GM12878 (cell line): Measurements from ENCODE around the gene LTA. TPM values are rescaled to one million over a fixed set of nuclear protein-coding genes. Genes with fewer than 3 reads are reported as not detected.

Source experiments
- ATAC-seq: fragments of 200-7000 bp; cut with Tn5 transposase; 3 replicates; pipeline ENCODE4 v1.9.1; 2020; ENCODE audit warnings: mild to moderate bottlenecking, moderate library complexity
- BruUV-seq: library from RNA; stranded (reverse); fragments of 400-500 nt; replicated peaks from 2 replicates; lab custom pipeline; 2021; lab: Mats Ljungman, UMichigan
- CTCF ChIA-PET: fragments of 300-600 bp; sonication (Branson Sonifier 250); formaldehyde crosslinking; extraction: SDS; loops from one replicate; lab custom pipeline; 2021; ENCODE audit warnings: inconsistent platforms; lab: Yijun Ruan, JAX
- POLR2A ChIA-PET: fragments of 350-600 bp; formaldehyde crosslinking; extraction: SDS; loops from one replicate; lab custom pipeline; 2021; ENCODE audit warnings: inconsistent platforms; lab: Charles Lee
- RAD21 ChIA-PET: fragments of 300-600 bp; sonication (Branson Sonifier 250); formaldehyde crosslinking; loops from one replicate; lab custom pipeline; 2023; ENCODE audit warnings: antibody characterized with exemption; ENCODE audit not compliant: unreplicated experiment; lab: Charles Lee
- SMC1A ChIA-PET: fragments of 300-600 bp; sonication (Branson Sonifier 250); formaldehyde crosslinking; loops from one replicate; lab custom pipeline; 2023; ENCODE audit not compliant: unreplicated experiment, uncharacterized antibody; lab: Charles Lee
- DNase-seq: peaks from one replicate; pipeline ENCODE4 v3.0.0-alpha.2; 2011; ENCODE audit warnings: low read depth, low spot score
- FAIRE-seq: peaks from 3 replicates; lab custom pipeline; 2011; peaks lifted over from hg19 to GRCh38; lab: Jason Lieb, UNC
- H2AFZ ChIP-seq: 2 replicates; pipeline ENCODE4 v1.6.0; 2011; ENCODE audit warnings: low read depth, low read length, control low read depth; ENCODE audit not compliant: control insufficient read depth
- H3K27ac ChIP-seq: 2 replicates; pipeline ENCODE4 v1.5.1; 2011; ENCODE audit warnings: control low read depth; ENCODE audit not compliant: control insufficient read depth, insufficient read depth
- H3K27me3 ChIP-seq, 2 experiments: replicated peaks in 1 of 2; 2 replicates each; pipeline versions ENCODE4 v1.6.0 to v1.6.1; 2011; ENCODE audit warnings: low read length in 1 of 2; ENCODE audit not compliant: control insufficient read depth in 2 of 2, insufficient read depth in 2 of 2
- H3K36me3 ChIP-seq, 2 experiments: 2 replicates each; pipeline ENCODE4 v1.5.1; 2011; ENCODE audit warnings: low read length in 1 of 2; ENCODE audit not compliant: control insufficient read depth in 2 of 2, insufficient read depth in 2 of 2
- H3K4me1 ChIP-seq: 2 replicates; pipeline ENCODE4 v1.6.1; 2011; ENCODE audit warnings: mild to moderate bottlenecking, low read length, moderate library complexity, mixed read lengths; ENCODE audit not compliant: control insufficient read depth, insufficient read depth
- H3K4me2 ChIP-seq: 2 replicates; pipeline ENCODE4 v1.6.0; 2011; ENCODE audit warnings: control low read depth; ENCODE audit not compliant: control insufficient read depth, insufficient read depth
- H3K4me3 ChIP-seq: fragments of 200-600 bp; sonication (generic); 2 replicates; pipeline ENCODE4 v1.5.1; 2016
- H3K79me2 ChIP-seq: 2 replicates; pipeline ENCODE4 v1.6.0; 2011; ENCODE audit warnings: low read length; ENCODE audit not compliant: control insufficient read depth, insufficient read depth
- H3K9ac ChIP-seq: 2 replicates; pipeline ENCODE4 v1.8.0; 2011; ENCODE audit warnings: low read length, control low read depth, mixed read lengths; ENCODE audit not compliant: control insufficient read depth, insufficient read depth
- H3K9me3 ChIP-seq: replicated peaks from 3 replicates; pipeline ENCODE4 v1.5.1; 2011; ENCODE audit warnings: mild to moderate bottlenecking, low read length; ENCODE audit not compliant: control insufficient read depth, insufficient read depth
- H4K20me1 ChIP-seq: 2 replicates; pipeline ENCODE4 v1.6.0; 2011; ENCODE audit not compliant: control insufficient read depth, insufficient read depth
- CHD4 ChIP-seq: fragments of 200-600 bp; sonication (generic); IDR thresholded peaks from 2 replicates; pipeline ENCODE4 v1.6.1; 2016; ENCODE audit warnings: mild to moderate bottlenecking
- ELK1 ChIP-seq: IDR thresholded peaks from 2 replicates; pipeline ENCODE4 v1.6.1; 2012; ENCODE audit warnings: low read depth, low read length, improper control_type of control experiment
- MTA3 ChIP-seq: IDR thresholded peaks from 2 replicates; pipeline ENCODE4 v1.6.1; 2012; ENCODE audit warnings: low read length, inconsistent platforms, borderline replicate concordance
- MYC ChIP-seq: IDR thresholded peaks from 2 replicates; pipeline ENCODE4 v1.6.1; 2011; ENCODE audit warnings: mild to moderate bottlenecking, low read length, moderate library complexity, inconsistent platforms; ENCODE audit not compliant: insufficient read depth, insufficient replicate concordance, insufficient read length, severe bottlenecking
- NFYA ChIP-seq: IDR thresholded peaks from 2 replicates; pipeline ENCODE4 v1.6.1; 2011; ENCODE audit warnings: low read depth, mild to moderate bottlenecking, low read length, improper control_type of control experiment, borderline replicate concordance
- NFYB ChIP-seq: IDR thresholded peaks from 2 replicates; pipeline ENCODE4 v1.6.1; 2011; ENCODE audit warnings: low read depth, mild to moderate bottlenecking, low read length, improper control_type of control experiment, moderate library complexity; ENCODE audit not compliant: insufficient read depth
- SREBF2 ChIP-seq: IDR thresholded peaks from 2 replicates; pipeline ENCODE4 v1.6.1; 2012; ENCODE audit warnings: mild to moderate bottlenecking, low read length
- SUZ12 ChIP-seq: fragments of 200-600 bp; sonication (generic); IDR thresholded peaks from one replicate; pipeline ENCODE4 v1.6.1; 2018; ENCODE audit warnings: antibody characterized with exemption, mild to moderate bottlenecking; ENCODE audit not compliant: unreplicated experiment
- ZBED1 ChIP-seq: IDR thresholded peaks from 2 replicates; pipeline ENCODE4 v1.6.1; 2016; ENCODE audit warnings: borderline replicate concordance
- ZNF274 ChIP-seq: IDR thresholded peaks from one replicate; pipeline ENCODE4 v1.8.0; 2011; ENCODE audit not compliant: insufficient read length, insufficient read depth
- ZNF687 ChIP-seq: fragments of 450-650 bp; IDR thresholded peaks from 2 replicates; pipeline ENCODE4 v1.6.1; 2017; ENCODE audit warnings: mild to moderate bottlenecking, moderate library complexity
- WGBS: methylation state at CpG from one replicate; pipeline ENCODE4 v1.1.6; 2016; ENCODE audit warnings: low lambda C conversion rate; ENCODE audit not compliant: insufficient replicate concordance, insufficient coverage; ENCODE audit errors: missing lambda C conversion rate; 5-methylcytosine and 5-hydroxymethylcytosine counted together
- in situ Hi-C: fragments of 300-500 bp; cut with MboI; formaldehyde crosslinking; loops from 9 replicates; pipeline ENCODE4 v1.14.3; 2018; ENCODE audit warnings: mixed read lengths
- intact Hi-C: fragments of 100-400 bp; cut with micrococcal nuclease; formaldehyde crosslinking; loops from one replicate; pipeline ENCODE4 v1.14.2; 2022; ENCODE audit not compliant: unreplicated experiment
- polyA plus RNA-seq, 11 experiments: library from polyadenylated mRNA; depleted of rRNA in 4 of 11; unstranded in 6 of 11; stranded (reverse) in 5 of 11; fragments of >200 nt; fragmentation: Nextera tagmentation in 4 of 11; fragmentation: Illumina TruSeq in 1 of 11; extraction: Ambion mirVana in 4 of 11; extraction: Trizol in 1 of 11; gene quantifications; 1 replicate in 1 of 11; 2 replicates in 10 of 11; pipeline versions ENCODE4 v1.2.1 to v1.2.3, GENCODE V29; 2011 to 2016; ENCODE audit warnings: inconsistent platforms in 2 of 11, missing spikeins in 2 of 11, low read depth in 1 of 11
- total RNA-seq, 4 experiments: library from RNA; depleted of rRNA in 3 of 4; stranded (reverse); fragments of >200 nt in 3 of 4; fragmentation: Illumina TruSeq in 1 of 4; extraction: Trizol in 1 of 4; gene quantifications; 2 replicates each; pipeline versions ENCODE4 v1.2.1 to v1.2.3, GENCODE V29; 2013 to 2021
- TF ChIP-seq, protein P1 (sequence below): fragments of 150-350 bp; IDR thresholded peaks from 2 replicates; pipeline ENCODE4 v1.6.1; 2016; ENCODE audit warnings: low read depth, low read length

LTA gene
- total and polyA plus RNA-seq, 10 of the 15 experiments (the other 5 are each of a cell fraction or from before 2014, with no cell fraction given) = 27.5 to 100 (median 75.1) TPM

DNA sequence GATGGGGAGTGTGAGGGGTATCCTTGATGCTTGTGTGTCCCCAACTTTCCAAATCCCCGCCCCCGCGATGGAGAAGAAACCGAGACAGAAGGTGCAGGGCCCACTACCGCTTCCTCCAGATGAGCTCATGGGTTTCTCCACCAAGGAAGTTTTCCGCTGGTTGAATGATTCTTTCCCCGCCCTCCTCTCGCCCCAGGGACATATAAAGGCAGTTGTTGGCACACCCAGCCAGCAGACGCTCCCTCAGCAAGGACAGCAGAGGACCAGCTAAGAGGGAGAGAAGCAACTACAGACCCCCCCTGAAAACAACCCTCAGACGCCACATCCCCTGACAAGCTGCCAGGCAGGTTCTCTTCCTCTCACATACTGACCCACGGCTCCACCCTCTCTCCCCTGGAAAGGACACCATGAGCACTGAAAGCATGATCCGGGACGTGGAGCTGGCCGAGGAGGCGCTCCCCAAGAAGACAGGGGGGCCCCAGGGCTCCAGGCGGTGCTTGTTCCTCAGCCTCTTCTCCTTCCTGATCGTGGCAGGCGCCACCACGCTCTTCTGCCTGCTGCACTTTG, 3.3 kb downstream of the LTA start, which contains the start of gene TNF:
TNF (plus strand) TSS at position 231 of the 567 bp plus-strand sequence; CDS start at position 408, 177 bp downstream.
- ChIA-PET RAD21 (interaction anchor here (0.5 to 17.5 kb wide), 13 partner anchors 8 to 1396 kb away, joined by 3 to 620 read pairs (median 5); partner anchors contain the start of genes ATP6V1G2, DDX39B, GPANK1 and LST1), SMC1A (interaction anchor here (0.6 to 45.5 kb wide), 6 partner anchors 9 to 390 kb away, joined by 3 to 1989 read pairs (median 30); partner anchors contain the start of genes ATP6V1G2, DDX39B, LST1 and LTA), POLR2A (interaction anchor here (0.9 to 17.1 kb wide), 11 partner anchors 8 to 252 kb away, joined by 3 to 282 read pairs (median 14); partner anchors contain the start of genes ATP6V1G2, DDX39B, HSPA1B and LST1), CTCF (interaction anchor here (0.9 to 31.0 kb wide), 4 partner anchors 18 to 244 kb away, joined by 3 to 2098 read pairs (median 396); partner anchors contain the start of genes ATP6V1G2, DDX39B, LST1 and LTA)
- peak within 1 kb of the TSS; percentile 91 for H3K4me3 ChIP-seq
- FAIRE-seq (peak; percentile 68), DNase-seq (peak; percentile 91), ATAC-seq (peak; percentile 44)
- BruUV-seq = no TSS peak
- peak within 1 kb of the TSS; percentile 82 for H3K9ac ChIP-seq
- peak within 1 kb of the TSS; percentile 84 for H3K4me2 ChIP-seq
- no peaks in the 10 kb centered on the region for H3K27me3 ChIP-seq
- 1% methylated on average over 17 of the region's 19 CpGs for WGBS
- peaks cover 0 to 7% of the 10 kb centered on the region in 2 experiments; a peak in 2 of 4 replicates for H3K36me3 ChIP-seq
- H3K4me1 ChIP-seq = peaks cover 57% of the 10 kb centered on the region
- no peak within 1 kb of the TSS for H2AFZ ChIP-seq
- in situ Hi-C loops (no loop called here), intact Hi-C loops (no loop called here)
- no peaks in the 10 kb centered on the region for H4K20me1 ChIP-seq
- no peaks in the 10 kb centered on the region for H3K9me3 ChIP-seq
- peaks cover 84% of the 10 kb centered on the region for H3K79me2 ChIP-seq
- H3K27ac ChIP-seq = peak within 1 kb of the TSS; percentile 96
- TF ChIP-seq MTA3 = no peak
- TF ChIP-seq, protein P1, sequence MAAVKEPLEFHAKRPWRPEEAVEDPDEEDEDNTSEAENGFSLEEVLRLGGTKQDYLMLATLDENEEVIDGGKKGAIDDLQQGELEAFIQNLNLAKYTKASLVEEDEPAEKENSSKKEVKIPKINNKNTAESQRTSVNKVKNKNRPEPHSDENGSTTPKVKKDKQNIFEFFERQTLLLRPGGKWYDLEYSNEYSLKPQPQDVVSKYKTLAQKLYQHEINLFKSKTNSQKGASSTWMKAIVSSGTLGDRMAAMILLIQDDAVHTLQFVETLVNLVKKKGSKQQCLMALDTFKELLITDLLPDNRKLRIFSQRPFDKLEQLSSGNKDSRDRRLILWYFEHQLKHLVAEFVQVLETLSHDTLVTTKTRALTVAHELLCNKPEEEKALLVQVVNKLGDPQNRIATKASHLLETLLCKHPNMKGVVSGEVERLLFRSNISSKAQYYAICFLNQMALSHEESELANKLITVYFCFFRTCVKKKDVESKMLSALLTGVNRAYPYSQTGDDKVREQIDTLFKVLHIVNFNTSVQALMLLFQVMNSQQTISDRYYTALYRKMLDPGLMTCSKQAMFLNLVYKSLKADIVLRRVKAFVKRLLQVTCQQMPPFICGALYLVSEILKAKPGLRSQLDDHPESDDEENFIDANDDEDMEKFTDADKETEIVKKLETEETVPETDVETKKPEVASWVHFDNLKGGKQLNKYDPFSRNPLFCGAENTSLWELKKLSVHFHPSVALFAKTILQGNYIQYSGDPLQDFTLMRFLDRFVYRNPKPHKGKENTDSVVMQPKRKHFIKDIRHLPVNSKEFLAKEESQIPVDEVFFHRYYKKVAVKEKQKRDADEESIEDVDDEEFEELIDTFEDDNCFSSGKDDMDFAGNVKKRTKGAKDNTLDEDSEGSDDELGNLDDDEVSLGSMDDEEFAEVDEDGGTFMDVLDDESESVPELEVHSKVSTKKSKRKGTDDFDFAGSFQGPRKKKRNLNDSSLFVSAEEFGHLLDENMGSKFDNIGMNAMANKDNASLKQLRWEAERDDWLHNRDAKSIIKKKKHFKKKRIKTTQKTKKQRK = 0 out of 2 replicates have a peak, but pooled peaks have one; percentile 8
- no peak for TF ChIP-seq SUZ12
- peak; percentile 76 for TF ChIP-seq ZNF687
- no peak for TF ChIP-seq MYC
- TF ChIP-seq SREBF2 = no peak
- 0 out of 2 replicates have a peak, but pooled peaks have one; percentile 24 for TF ChIP-seq NFYB
- TF ChIP-seq NFYA = no peak
- 0 out of 2 replicates have a peak, but pooled peaks have one; percentile 40 for TF ChIP-seq ELK1
- TF ChIP-seq CHD4 = no peak
- TF ChIP-seq ZNF274 = no peak
- TF ChIP-seq ZBED1 = no peak; the same call in none of the 2 replicates
